Naive thymus-derived CD4-positive, alpha-beta T cell (primary cell): Measurements from ENCODE around the gene NEMP1. TPM values are rescaled to one million over a fixed set of nuclear protein-coding genes. Genes with fewer than 3 reads are reported as not detected.
A peak's percentile ranks its signal among the peaks of the same experiment; 100 is the strongest.

Experiments used
- ATAC-seq: fragments of 150-1000 bp; cut with Tn5 transposase; 2 replicates; pipeline ENCODE4 v1.10.0; 2021; ENCODE audit warnings: mild to moderate bottlenecking, moderate library complexity
- CTCF ChIA-PET: fragments of 350-600 bp; sonication (Branson Sonifier 250); formaldehyde crosslinking; loops from one replicate; lab custom pipeline; 2021; ENCODE audit warnings: antibody characterized with exemption; lab: Charles Lee
- POLR2A ChIA-PET: fragments of 350-600 bp; sonication (Branson Sonifier 250); formaldehyde crosslinking; loops from one replicate; lab custom pipeline; 2021; ENCODE audit warnings: antibody characterized with exemption, inconsistent platforms; lab: Charles Lee
- DNase-seq, 9 donors: peaks; one replicate each; pipeline versions ENCODE4 v3.0.0 to v3.0.0-alpha.2; 2020 to 2022; ENCODE audit warnings: mixed read lengths in 1 of 9
- H3K27ac ChIP-seq: one replicate; pipeline ENCODE4 v1.7.0; 2013; ENCODE audit warnings: mild to moderate bottlenecking, low read depth, low read length, moderate library complexity
- H3K27me3 ChIP-seq, 2 donors: one replicate each; pipeline ENCODE4 v1.7.0; 2013; ENCODE audit warnings: low read length in 2 of 2, mild to moderate bottlenecking in 2 of 2, moderate library complexity in 2 of 2; ENCODE audit not compliant: control insufficient read depth in 2 of 2, insufficient read depth in 2 of 2
- H3K36me3 ChIP-seq, 3 experiments: 1 replicate in 2 of 3; 2 replicates in 1 of 3; pipeline ENCODE4 v1.7.0; 2013; ENCODE audit warnings: low read length in 3 of 3, mild to moderate bottlenecking in 3 of 3, moderate library complexity in 1 of 3; ENCODE audit not compliant: insufficient read depth in 3 of 3, control insufficient read depth in 2 of 3
- H3K4me1 ChIP-seq, 2 donors: one replicate each; pipeline ENCODE4 v1.7.0; 2013; ENCODE audit warnings: low read length in 2 of 2, mild to moderate bottlenecking in 2 of 2, moderate library complexity in 1 of 2; ENCODE audit not compliant: control insufficient read depth in 2 of 2, insufficient read depth in 2 of 2
- H3K4me3 ChIP-seq: 2 replicates; pipeline ENCODE4 v1.7.0; 2013; ENCODE audit warnings: mild to moderate bottlenecking, low read length
- H3K9me3 ChIP-seq, 3 experiments: 1 replicate in 2 of 3; 2 replicates in 1 of 3; pipeline ENCODE4 v1.7.0; 2013; ENCODE audit warnings: low read length in 3 of 3; ENCODE audit not compliant: control insufficient read depth in 2 of 3
- H3K27ac Mint-ChIP-seq, 9 donors: one replicate each; pipeline ENCODE4 v1.8.0; 2020 to 2022; ENCODE audit warnings: mixed read lengths in 9 of 9, mild to moderate bottlenecking in 8 of 9, moderate library complexity in 5 of 9, inconsistent platforms in 2 of 9
- H3K27me3 Mint-ChIP-seq, 5 donors: one replicate each; pipeline ENCODE4 v1.8.0; 2021 to 2022; ENCODE audit warnings: mixed read lengths in 5 of 5, mild to moderate bottlenecking in 1 of 5
- H3K36me3 Mint-ChIP-seq, 5 donors: one replicate each; pipeline ENCODE4 v1.8.0; 2020 to 2022; ENCODE audit warnings: mixed read lengths in 5 of 5, mild to moderate bottlenecking in 3 of 5, inconsistent platforms in 1 of 5
- H3K4me1 Mint-ChIP-seq, 7 donors: one replicate each; pipeline ENCODE4 v1.8.0; 2020 to 2022; ENCODE audit warnings: mixed read lengths in 7 of 7, mild to moderate bottlenecking in 3 of 7, inconsistent platforms in 1 of 7
- H3K4me3 Mint-ChIP-seq, 10 donors: one replicate each; pipeline ENCODE4 v1.8.0; 2020 to 2022; ENCODE audit warnings: mild to moderate bottlenecking in 10 of 10, mixed read lengths in 10 of 10, moderate library complexity in 6 of 10, inconsistent platforms in 2 of 10
- H3K9me3 Mint-ChIP-seq, 11 donors: one replicate each; pipeline ENCODE4 v1.8.0; 2020 to 2022; ENCODE audit warnings: mixed read lengths in 11 of 11, mild to moderate bottlenecking in 4 of 11, inconsistent platforms in 1 of 11, moderate library complexity in 1 of 11
- intact Hi-C, 2 donors: fragments of 100-400 bp; cut with micrococcal nuclease; formaldehyde crosslinking; loops; one replicate each; pipeline ENCODE4 v1.15.1; 2023
- polyA plus RNA-seq, 2 donors: library from polyadenylated mRNA; unstranded; fragments of 300-500 nt; fragmentation: Illumina TruSeq; gene quantifications; one replicate each; pipeline ENCODE4 v1.2.3, GENCODE V29; 2021
- total RNA-seq, 6 experiments: library from RNA in 5 of 6; stranded (reverse) in 5 of 6; gene quantifications; 1 replicate in 5 of 6; 2 replicates in 1 of 6; pipeline ENCODE4 v1.2.3 and lab custom pipeline; 2021 to 2026

Gene NEMP1
- total and polyA plus RNA-seq, 7 experiments from 2014 or later: 2.9 to 47.6 (median 13.6) TPM

GRCh38 chr12:57105011-57105753, 26.6 kb upstream of the NEMP1 start:
- peaks cover 12 to 26% of the 10 kb centered on the region in 2 donors for H3K4me1 ChIP-seq
- DNase-seq (no peak), ATAC-seq (no peak)
- Mint-ChIP-seq H3K36me3 (peaks cover 5 to 42% (median 12%) of the 10 kb centered on the region in 5 donors), H3K27ac (peak overlapping the region in 7 of 9 donors; percentile 17 to 76 (median 55)), H3K4me1 (peaks cover 50 to 78% (median 54%) of the 10 kb centered on the region in 7 donors), H3K9me3 (no peaks in the 10 kb centered on the region), H3K27me3 (no peaks in the 10 kb centered on the region), H3K4me3 (peak overlapping the region in 1 of 10 donors; percentile 8)
- H3K36me3 ChIP-seq: peaks cover 12 to 69% (median 23%) of the 10 kb centered on the region in 3 experiments
- intact Hi-C loops: no loop called here
- H3K27ac ChIP-seq: no peak overlapping the region
- CTCF ChIA-PET: interaction anchor here (0.8 kb wide), 1 partner anchor 18 kb away, joined by 3 read pairs; no protein-coding TSS in a partner anchor
- POLR2A ChIA-PET: interaction anchor here (2.0 to 17.1 kb wide), 3 partner anchors 11 to 37 kb away, joined by 10 to 401 read pairs (median 294); partner anchors contain the start of genes NAB2 and NEMP1
- H3K27me3 ChIP-seq: no peaks in the 10 kb centered on the region
- no peaks in the 10 kb centered on the region for H3K9me3 ChIP-seq
- H3K4me3 ChIP-seq: no peak overlapping the region

- H3K4me1 Mint-ChIP-seq: peaks cover 45 to 78% (median 53%) of the 10 kb centered on the region in 7 donors
- H3K27ac Mint-ChIP-seq: peak overlapping the region in 8 of 9 donors; percentile 19 to 80 (median 62)
- no peaks in the 10 kb centered on the region for H3K27me3 Mint-ChIP-seq
- ATAC-seq (no peak), DNase-seq (no peak)
- H3K4me1 ChIP-seq: peaks cover 4 to 19% of the 10 kb centered on the region in 2 donors
- intact Hi-C loops: no loop called here
- H3K27me3 ChIP-seq: no peaks in the 10 kb centered on the region
- H3K9me3 ChIP-seq: no peaks in the 10 kb centered on the region
- ChIA-PET CTCF (interaction anchor here (0.7 to 0.8 kb wide), 3 partner anchors 18 to 39 kb away, joined by 3 to 4 read pairs (median 3); no protein-coding TSS in a partner anchor), POLR2A (interaction anchor here (1.2 to 17.1 kb wide), 3 partner anchors 10 to 32 kb away, joined by 3 to 401 read pairs (median 10); partner anchors contain the start of genes NAB2 and NEMP1)
- peaks cover 5 to 46% (median 12%) of the 10 kb centered on the region in 5 donors for H3K36me3 Mint-ChIP-seq
- peaks cover 12 to 77% (median 23%) of the 10 kb centered on the region in 3 experiments for H3K36me3 ChIP-seq
- H3K27ac ChIP-seq: no peak overlapping the region
- no peaks in the 10 kb centered on the region for H3K9me3 Mint-ChIP-seq
- H3K4me3 ChIP-seq: no peak overlapping the region
- H3K4me3 Mint-ChIP-seq: peak overlapping the region in 1 of 10 donors; percentile 25
Observed at GRCh38 chr12:57104292-57104910, 25.8 kb upstream of the NEMP1 start.

- DNase-seq (no peak), ATAC-seq (no peak)
- Mint-ChIP-seq H3K27me3 (no peaks in the 10 kb centered on the region), H3K36me3 (peaks cover 5 to 48% (median 12%) of the 10 kb centered on the region in 5 donors), H3K4me1 (peaks cover 45 to 78% (median 52%) of the 10 kb centered on the region in 7 donors), H3K9me3 (no peaks in the 10 kb centered on the region), H3K27ac (peak overlapping the region in 8 of 9 donors; percentile 10 to 80 (median 58)), H3K4me3 (no peak overlapping the region)
- Histone ChIP-seq H3K27ac (no peak overlapping the region), H3K36me3 (peaks cover 12 to 82% (median 26%) of the 10 kb centered on the region in 3 experiments), H3K9me3 (no peaks in the 10 kb centered on the region), H3K27me3 (no peaks in the 10 kb centered on the region), H3K4me3 (no peak overlapping the region), H3K4me1 (peaks cover 0 to 16% of the 10 kb centered on the region in 2 donors)
- intact Hi-C loops: no loop called here
- POLR2A ChIA-PET: interaction anchor here (1.0 to 17.1 kb wide), 3 partner anchors 9 to 32 kb away, joined by 3 to 401 read pairs (median 4); partner anchors contain the start of gene NAB2
- CTCF ChIA-PET: interaction anchor here (0.7 to 1.4 kb wide), 3 partner anchors 8 to 39 kb away, joined by 3 to 6 read pairs (median 4); no protein-coding TSS in a partner anchor
Observed at GRCh38 chr12:57103856-57104255, 25.3 kb upstream of the NEMP1 start.

GRCh38 chr12:57101892-57102695, 23.5 kb upstream of the NEMP1 start:
- H3K36me3 Mint-ChIP-seq: peaks cover 5 to 48% (median 12%) of the 10 kb centered on the region in 5 donors
- ChIA-PET POLR2A (interaction anchor here (0.6 to 17.1 kb wide), 3 partner anchors 3 to 31 kb away, joined by 3 to 401 read pairs (median 401); partner anchors contain the start of genes NAB2 and STAT6), CTCF (interaction anchor here (0.7 to 1.5 kb wide), 2 partner anchors 9 to 92 kb away, joined by 4 to 9 read pairs; partner anchors contain the start of gene STAT6)
- H3K4me1 Mint-ChIP-seq: peaks cover 28 to 67% (median 40%) of the 10 kb centered on the region in 7 donors
- H3K4me1 ChIP-seq: no peaks in the 10 kb centered on the region
- peak overlapping the region in 1 of 10 donors; percentile 52 for H3K4me3 Mint-ChIP-seq
- H3K9me3 ChIP-seq: no peaks in the 10 kb centered on the region
- intact Hi-C loops: loop anchor here in 1 of 2 donors (1.0 kb wide), 1 partner anchor 9 kb away; the partner anchor contains the start of gene STAT6
- H3K4me3 ChIP-seq: no peak overlapping the region
- peak; percentile 31 for ATAC-seq
- peak overlapping the region in 8 of 9 donors; percentile 13 to 84 (median 72) for H3K27ac Mint-ChIP-seq
- peak overlapping the region; percentile 43 for H3K27ac ChIP-seq
- peaks cover 18 to 84% (median 30%) of the 10 kb centered on the region in 3 experiments for H3K36me3 ChIP-seq
- no peak for DNase-seq
- no peaks in the 10 kb centered on the region for H3K9me3 Mint-ChIP-seq
- H3K27me3 Mint-ChIP-seq: no peaks in the 10 kb centered on the region
- no peaks in the 10 kb centered on the region for H3K27me3 ChIP-seq

GRCh38 chr12:57099766-57100165, 21.2 kb upstream of the NEMP1 start:
- ATAC-seq (no peak), DNase-seq (no peak)
- Mint-ChIP-seq H3K36me3 (peaks cover 0 to 44% (median 4%) of the 10 kb centered on the region in 5 donors), H3K9me3 (no peaks in the 10 kb centered on the region), H3K27me3 (no peaks in the 10 kb centered on the region), H3K27ac (peak overlapping the region in 8 of 9 donors; percentile 62 to 89 (median 80)), H3K4me3 (peak overlapping the region in 1 of 10 donors; percentile 42), H3K4me1 (peaks cover 18 to 59% (median 38%) of the 10 kb centered on the region in 7 donors)
- peaks cover 9 to 84% (median 16%) of the 10 kb centered on the region in 3 experiments for H3K36me3 ChIP-seq
- H3K27ac ChIP-seq: peak overlapping the region; percentile 34
- CTCF ChIA-PET: interaction anchor here (0.6 to 1.2 kb wide), 5 partner anchors 12 to 114 kb away, joined by 3 to 4 read pairs (median 3); no protein-coding TSS in a partner anchor
- no peaks in the 10 kb centered on the region for H3K27me3 ChIP-seq
- intact Hi-C loops: no loop called here
- POLR2A ChIA-PET: interaction anchor here (1.4 to 17.1 kb wide), 5 partner anchors 5 to 29 kb away, joined by 5 to 401 read pairs (median 21); partner anchors contain the start of genes NAB2, NEMP1 and STAT6
- no peaks in the 10 kb centered on the region for H3K9me3 ChIP-seq
- H3K4me3 ChIP-seq: no peak overlapping the region
- H3K4me1 ChIP-seq: no peaks in the 10 kb centered on the region
